ENCODE results near the gene PPP1R14B. TPM values are rescaled to one million over a fixed set of nuclear protein-coding genes. Genes with fewer than 3 reads are reported as not detected.
A peak's percentile ranks its signal among the peaks of the same experiment; 100 is the strongest.

The PPP1R14B gene
- total RNA-seq (431 TPM in 2 replicates), polyA plus RNA-seq (308 and 320 TPM in 2 replicates), polyA minus RNA-seq (107 and 116 TPM in 2 replicates), Bru-seq, nascent RNA (percentile 77 among the genes with signal in this experiment), BruChase-seq, experiment 1, labeled RNA remaining after a 6-hour chase (percentile 98 among the genes with signal in this experiment), BruChase-seq, experiment 2, labeled RNA remaining after a 2-hour chase (percentile 89 among the genes with signal in this experiment)
- 343 and 404 TPM in 2 replicates for polyA plus RNA-seq (2011; cell fraction: cytosol; rRNA removed)
- polyA plus RNA-seq (2011; cell fraction: nucleus; rRNA removed), result 151 and 155 TPM in 2 replicates
- 414 and 432 TPM in 2 replicates for polyA plus RNA-seq (2012)
- 105 TPM for polyA minus RNA-seq (2011; cell fraction: cytosol; rRNA and poly(A)+ RNA removed)
- 17.3 and 29.0 TPM in 2 replicates for polyA minus RNA-seq (2011; cell fraction: nucleus; rRNA and poly(A)+ RNA removed)
- long read RNA-seq, transcript PPP1R14B-203 (3 exons, 920 nt), result minor isoform, 11 of 1,305 reads
- long read RNA-seq, transcript PPP1R14B-201 (4 exons, 982 nt), result major isoform, 1,264 of 1,305 reads
- long read RNA-seq, partial matches to known transcripts, result 6 of 1,305 reads
- long read RNA-seq, other reads (novel, unspliced or antisense), result 24 of 1,305 reads

DNA sequence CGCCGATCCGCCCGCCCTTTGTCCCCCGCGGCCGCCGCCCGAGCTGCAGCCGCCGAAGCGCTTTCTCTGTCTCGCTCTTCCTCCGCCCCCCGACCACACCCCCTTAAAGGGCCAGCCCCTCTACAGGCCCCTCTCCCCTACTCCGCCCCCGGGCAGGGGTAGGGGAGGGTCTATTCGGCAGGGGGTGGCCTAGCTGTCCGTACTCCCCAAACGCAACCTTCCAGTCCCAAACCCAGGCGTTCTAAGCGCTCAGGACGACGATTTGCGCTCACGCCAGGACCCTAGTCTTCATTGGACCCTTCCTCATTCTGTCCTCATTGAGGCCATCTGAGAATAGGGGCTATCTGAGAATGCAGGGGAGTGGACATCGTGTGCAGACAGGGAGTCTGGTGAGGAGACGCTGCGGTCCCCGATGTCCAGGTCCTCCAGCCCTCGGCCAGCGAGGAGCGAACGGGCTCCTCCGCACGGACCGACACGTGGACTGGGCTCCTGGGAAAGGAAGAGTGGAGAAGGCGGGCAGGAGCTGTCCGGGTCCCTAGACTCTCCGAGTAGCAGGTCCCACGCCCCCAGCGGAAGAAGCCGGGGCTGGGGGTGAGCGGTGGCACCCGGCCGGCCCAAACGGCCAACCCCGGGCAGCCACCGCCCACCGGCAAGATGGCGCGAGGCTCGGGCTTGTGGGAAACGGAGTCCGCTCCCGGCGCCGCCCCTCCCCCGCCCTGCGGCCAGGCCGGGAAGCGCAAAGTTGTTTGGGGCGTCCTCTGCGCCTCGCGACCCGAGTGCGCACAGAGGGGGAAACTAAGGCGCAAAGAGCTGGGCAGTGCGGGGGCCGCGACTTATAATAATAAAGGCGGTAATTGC is at the start of gene PPP1R14B:
Gene PPP1R14B (minus strand): TSS at position 73 of the 858 bp plus-strand sequence. CDS start 270 bp downstream, outside the sequence.
- dilution Hi-C loops (cut with MboI; ENCODE audit: extremely low pct_ligation_motif_present, low sequenced_read_pairs), result no loop called here
- DNase-seq (ENCODE audit: low read depth, low spot score), result peak; percentile 80

More for the DNA sequence above, at the start of gene PPP1R14B:
- peaks cover 0 to 12% of the 10 kb centered on the region in 2 experiments for H3K36me3 ChIP-seq (ENCODE audit: control insufficient read depth in 2 of 2, extremely low read depth in 1 of 2, insufficient read depth in 2 of 2, low read length in 2 of 2)
- peak within 1 kb of the TSS; percentile 35 for H2AFZ ChIP-seq (ENCODE audit: low read depth, low read length)
- peak; percentile 74 for TF ChIP-seq MAX (IDR thresholded peaks at IDR 0.05; ENCODE audit: insufficient read depth, insufficient read length)
- TF ChIP-seq POLR2AphosphoS5 (IDR thresholded peaks at IDR 0.05; ENCODE audit: insufficient read depth, low read depth, low read length), result peak; percentile 74
- peak; percentile 14 for TF ChIP-seq POLR2A (IDR thresholded peaks at IDR 0.05; ENCODE audit: low read depth, low read length)
- TF ChIP-seq GATA2 (IDR thresholded peaks at IDR 0.05; ENCODE audit: insufficient read depth, insufficient read length, low read depth, low read length), result no peak
- TF ChIP-seq MYC (IDR thresholded peaks at IDR 0.05; ENCODE audit: low read depth, low read length), result no peak
- H3K9me3 ChIP-seq (replicated peaks; ENCODE audit: control insufficient read depth, insufficient read depth, low read length), result no peaks in the 10 kb centered on the region
- CTCF ChIA-PET, result interaction anchor here (0.7 to 5.0 kb wide), 8 partner anchors 21 to 84 kb away, joined by 3 to 36 read pairs (median 6); partner anchors contain the start of genes CATSPERZ and ESRRA
- H3K27me3 ChIP-seq (ENCODE audit: control insufficient read depth in 2 of 2, insufficient read depth in 2 of 2, low read length in 2 of 2), result no peaks in the 10 kb centered on the region
- H3K9me1 ChIP-seq (replicated peaks; ENCODE audit: control insufficient read depth, extremely low read depth, insufficient read depth, low read length), result no peaks in the 10 kb centered on the region
- peak within 1 kb of the TSS; percentile 47 for H3K27ac ChIP-seq (ENCODE audit: insufficient read depth, low read depth, low read length)
- no peaks in the 10 kb centered on the region for H4K20me1 ChIP-seq (replicated peaks; ENCODE audit: control insufficient read depth, extremely low read depth, insufficient read depth, low read length)
- H3K4me3 ChIP-seq (replicated peaks in 1 of 3; ENCODE audit: insufficient read depth in 1 of 3, low read depth in 1 of 3, low read length in 3 of 3), result peak within 1 kb of the TSS; percentile 67 to 78 (median 75)
- peaks cover 42% of the 10 kb centered on the region for H3K79me2 ChIP-seq (ENCODE audit: control insufficient read depth, insufficient read depth, low read length)
- intact Hi-C loops (cut with micrococcal nuclease), result loop anchor here (1.0 to 2.0 kb wide), 2 partner anchors 22 to 38 kb away; partner anchors contain the start of genes BAD and GPR137
- peaks cover 28% of the 10 kb centered on the region for H3K4me1 ChIP-seq (ENCODE audit: control insufficient read depth, extremely low read depth, insufficient read depth, low read length)
- peak within 1 kb of the TSS; percentile 67 for H3K9ac ChIP-seq (replicated peaks; ENCODE audit: extremely low read depth, insufficient read depth, low read length)
- peak; percentile 83 for FAIRE-seq
- H3K4me2 ChIP-seq (ENCODE audit: insufficient read depth, low read length), result peak within 1 kb of the TSS; percentile 89
- POLR2A ChIA-PET, result interaction anchor here (0.6 to 2.2 kb wide), 2 partner anchors 16 to 21 kb away, joined by 4 to 10 read pairs; no protein-coding TSS in a partner anchor
- no TSS peak for BruUV-seq (replicated peaks)
